ENCODE measurements around the gene AKT3. TPM values are rescaled to one million over a fixed set of nuclear protein-coding genes. Genes with fewer than 3 reads are reported as not detected.
"Not testable (repeated sequence)": the region's sequence is repeated elsewhere in the genome, so short reads cannot be mapped to it uniquely, and the experiment has no call there.

Gene AKT3
- total RNA-seq, 8 experiments from 2014 or later: 7.7 to 99.3 (median 63.8) TPM

DNA sequence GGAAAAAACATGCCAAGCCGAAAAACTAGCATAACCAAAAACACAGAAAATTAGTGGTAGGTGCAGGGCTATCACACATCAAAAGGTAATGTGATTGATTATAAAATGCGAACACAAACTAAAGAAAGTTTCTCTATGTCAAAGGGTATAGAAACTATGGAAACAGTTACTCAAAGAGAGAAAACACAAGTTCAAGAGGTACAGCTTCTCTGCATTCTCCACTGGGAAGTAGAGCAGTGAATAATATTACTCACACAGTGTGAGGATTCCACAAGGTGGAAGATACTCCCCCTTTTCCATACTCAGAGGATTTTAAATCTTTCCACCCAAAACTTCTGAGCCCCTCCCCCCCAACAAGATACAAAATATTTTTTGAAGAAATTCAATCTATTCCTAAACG, 18.6 kb downstream of the AKT3 start:
- in situ Hi-C loops (cut with MboI; ENCODE audit: low pct_unique_long_range_greater_than_20kb in 2 of 9, low sequenced_read_pairs in 9 of 9, unreplicated experiment in 9 of 9): no loop called here

DNA sequence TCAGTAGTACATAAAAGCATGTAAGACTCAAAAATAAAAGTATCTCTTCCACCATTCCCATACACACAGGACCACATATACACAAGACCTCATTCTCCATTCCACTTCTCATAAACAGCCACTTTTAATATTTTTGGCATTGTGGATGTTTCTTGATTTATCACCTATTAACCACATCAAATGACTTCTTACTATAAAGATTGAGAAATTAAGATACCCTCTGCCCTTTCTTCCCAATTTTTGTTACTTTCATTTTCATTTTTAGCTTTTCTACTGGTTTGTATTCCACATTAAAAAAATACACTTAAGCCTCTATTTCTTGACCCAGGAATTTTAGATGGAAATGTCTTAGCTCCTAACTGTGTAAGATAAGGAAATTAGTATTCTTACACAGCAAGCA, 22.8 kb downstream of the AKT3 start:
- in situ Hi-C loops (cut with MboI; ENCODE audit: low pct_unique_long_range_greater_than_20kb in 2 of 9, low sequenced_read_pairs in 9 of 9, unreplicated experiment in 9 of 9): no loop called here
- Histone ChIP-seq H3K4me1 (replicated peaks in 1 of 2) (no peaks in the 10 kb centered on the region), H3K27ac (no peak overlapping the region), H3K4me3 (no peak overlapping the region)
- ATAC-seq (replicated peaks in 6 of 8): no peak

More for the DNA sequence above, 18.6 kb downstream of the AKT3 start:
- WGBS, 10 experiments: 73 to 96% (median 87%) methylated on average over 2 to 3 of the region's 3 CpGs
- Histone ChIP-seq H3K4me1 (replicated peaks in 1 of 2) (no peaks in the 10 kb centered on the region), H3K4me3 (no peak overlapping the region), H3K27ac (no peak overlapping the region)
- no peak for ATAC-seq (replicated peaks in 6 of 8)

DNA sequence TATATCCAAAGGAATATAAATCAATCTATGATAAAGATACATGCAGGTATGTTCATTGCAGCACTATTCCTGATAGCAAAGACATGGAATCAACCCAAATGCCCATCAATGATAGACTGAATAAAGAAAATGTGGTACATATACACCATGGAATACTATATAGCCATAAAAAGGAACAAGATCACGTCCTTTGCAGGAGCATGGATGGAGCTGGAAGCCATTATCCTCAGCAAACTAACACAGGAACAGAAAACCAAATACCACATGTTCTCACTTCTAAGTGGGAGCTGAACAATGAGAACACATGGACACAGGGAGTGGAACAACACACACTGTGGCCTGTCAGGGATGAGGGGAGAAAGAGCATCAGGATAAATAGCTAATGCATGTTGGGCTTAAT, 25.1 kb downstream of the AKT3 start:
- 40 to 100% (median 100%) methylated on average over 1 of the region's 1 CpG; no CpG with 5 or more reads in 4 of the 10 experiments for WGBS, 10 experiments
- H3K4me1 ChIP-seq (replicated peaks in 1 of 2); in situ Hi-C loops (cut with MboI; ENCODE audit: low pct_unique_long_range_greater_than_20kb in 2 of 9, low sequenced_read_pairs in 9 of 9, unreplicated experiment in 9 of 9); ATAC-seq (replicated peaks in 6 of 8); H3K4me3 ChIP-seq; H3K27ac ChIP-seq: not testable (repeated sequence)

DNA sequence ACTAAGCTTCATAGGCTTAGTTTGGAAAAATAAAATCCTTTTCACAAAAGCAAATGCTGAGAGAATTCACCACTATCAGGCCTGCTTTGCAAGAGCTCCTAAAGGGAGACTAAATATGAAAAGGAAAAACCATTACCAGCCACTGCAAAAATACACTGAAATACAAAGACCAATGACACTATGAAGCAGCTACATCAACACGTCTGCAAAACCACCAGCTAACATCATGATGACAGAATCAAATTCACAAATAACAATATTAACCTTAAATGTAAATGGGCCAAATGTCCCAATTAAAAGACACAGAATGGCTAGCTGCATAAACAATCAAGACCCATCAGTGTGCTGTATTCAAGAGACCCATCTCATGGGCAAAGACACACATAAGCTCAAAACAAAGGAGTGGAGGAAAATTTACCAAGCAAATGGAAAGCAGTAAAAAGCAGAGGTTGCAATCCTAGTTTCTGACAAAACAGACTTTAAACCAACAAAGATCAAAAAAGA, 28.8 kb downstream of the AKT3 start:
- no peak overlapping the region for H3K27ac ChIP-seq
- WGBS, 10 experiments: 80 to 100% (median 86%) methylated on average over 1 of the region's 1 CpG; no CpG with 5 or more reads in 5 of the 10 experiments
- H3K4me1 ChIP-seq (replicated peaks in 1 of 2): no peaks in the 10 kb centered on the region
- in situ Hi-C loops (cut with MboI; ENCODE audit: low pct_unique_long_range_greater_than_20kb in 2 of 9, low sequenced_read_pairs in 9 of 9, unreplicated experiment in 9 of 9): no loop called here
- H3K4me3 ChIP-seq: no peak overlapping the region
- no peak for ATAC-seq (replicated peaks in 6 of 8)

DNA sequence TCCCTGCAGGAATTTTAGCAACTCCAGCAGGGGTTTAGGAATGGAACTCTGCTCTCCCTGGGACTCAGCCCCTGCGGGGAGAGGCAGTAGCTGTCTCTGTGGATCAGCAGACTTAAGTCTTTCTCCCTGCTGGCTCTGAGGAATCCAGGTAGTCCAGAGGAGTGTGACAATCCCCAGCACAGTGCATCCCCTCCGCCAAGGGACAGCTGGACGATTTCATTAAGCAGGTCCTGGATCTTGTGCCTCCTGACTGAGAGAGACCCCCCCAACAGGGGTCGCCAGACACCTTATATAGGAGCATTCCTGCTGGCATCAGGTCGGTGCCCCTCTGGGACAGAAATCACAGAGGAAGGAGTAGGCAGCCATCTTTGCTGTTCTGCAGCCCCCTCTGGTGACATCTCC, 30.6 kb downstream of the AKT3 start:
- ATAC-seq (replicated peaks in 6 of 8): no peak
- Histone ChIP-seq H3K4me1 (replicated peaks in 1 of 2) (no peaks in the 10 kb centered on the region), H3K4me3 (no peak overlapping the region), H3K27ac (no peak overlapping the region)
- in situ Hi-C loops (cut with MboI; ENCODE audit: low pct_unique_long_range_greater_than_20kb in 2 of 9, low sequenced_read_pairs in 9 of 9, unreplicated experiment in 9 of 9): no loop called here
- WGBS, 10 experiments: 67 to 100% (median 85%) methylated on average over 1 to 4 of the region's 5 CpGs; no CpG with 5 or more reads in 4 of the 10 experiments

DNA sequence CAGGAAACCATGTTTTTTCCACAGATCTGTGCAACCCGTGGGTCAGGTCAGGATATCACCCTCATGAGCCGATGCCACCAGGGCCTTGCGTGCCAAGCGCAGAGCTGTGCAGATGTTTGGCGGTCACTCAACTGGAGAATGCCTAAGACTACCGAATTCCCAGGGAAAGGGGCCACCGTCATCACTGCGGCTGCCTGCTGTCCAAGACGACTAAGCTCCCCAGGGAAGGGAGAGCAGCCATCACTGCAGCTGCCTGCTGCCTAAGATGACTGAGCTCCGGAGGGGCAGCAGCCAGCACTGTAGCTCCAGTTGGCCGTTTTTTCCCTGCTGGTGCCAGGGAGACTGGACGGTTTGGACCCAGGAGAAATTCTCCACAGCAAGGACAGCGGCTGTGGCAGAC, 31.1 kb downstream of the AKT3 start:
- no peak overlapping the region for H3K27ac ChIP-seq
- no peaks in the 10 kb centered on the region for H3K4me1 ChIP-seq (replicated peaks in 1 of 2)
- WGBS, 10 experiments: 81 to 100% (median 97%) methylated on average over 4 to 9 of the region's 13 CpGs; no CpG with 5 or more reads in 5 of the 10 experiments
- no peak overlapping the region for H3K4me3 ChIP-seq
- in situ Hi-C loops (cut with MboI; ENCODE audit: low pct_unique_long_range_greater_than_20kb in 2 of 9, low sequenced_read_pairs in 9 of 9, unreplicated experiment in 9 of 9): no loop called here
- ATAC-seq (replicated peaks in 6 of 8): no peak

DNA sequence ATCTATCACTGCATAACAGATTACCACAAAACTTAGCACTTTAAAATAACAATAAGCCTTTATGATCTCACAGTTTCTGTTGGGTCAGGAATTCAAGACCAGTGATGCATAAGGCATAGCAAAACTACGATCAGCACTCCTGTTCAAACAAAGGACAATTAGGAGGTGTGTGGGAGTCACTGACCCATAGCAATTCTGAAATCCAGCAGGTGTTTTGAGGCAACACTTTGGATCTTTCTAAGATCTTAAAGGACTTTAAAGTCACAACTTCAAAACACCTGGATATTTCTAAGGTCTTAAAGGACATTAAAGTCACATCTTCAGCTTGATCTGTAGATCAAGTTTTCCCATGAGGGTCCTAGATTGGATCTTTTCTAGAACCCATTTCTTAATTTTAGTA, 35.3 kb downstream of the AKT3 start:
- no peak for ATAC-seq (replicated peaks in 6 of 8)
- no peak overlapping the region for H3K4me3 ChIP-seq
- no peaks in the 10 kb centered on the region for H3K4me1 ChIP-seq (replicated peaks in 1 of 2)
- in situ Hi-C loops (cut with MboI; ENCODE audit: low pct_unique_long_range_greater_than_20kb in 2 of 9, low sequenced_read_pairs in 9 of 9, unreplicated experiment in 9 of 9): no loop called here
- 20 to 100% (median 40%) methylated on average over 1 of the region's 1 CpG; no CpG with 5 or more reads in 3 of the 10 experiments for WGBS, 10 experiments
- no peak overlapping the region for H3K27ac ChIP-seq

DNA sequence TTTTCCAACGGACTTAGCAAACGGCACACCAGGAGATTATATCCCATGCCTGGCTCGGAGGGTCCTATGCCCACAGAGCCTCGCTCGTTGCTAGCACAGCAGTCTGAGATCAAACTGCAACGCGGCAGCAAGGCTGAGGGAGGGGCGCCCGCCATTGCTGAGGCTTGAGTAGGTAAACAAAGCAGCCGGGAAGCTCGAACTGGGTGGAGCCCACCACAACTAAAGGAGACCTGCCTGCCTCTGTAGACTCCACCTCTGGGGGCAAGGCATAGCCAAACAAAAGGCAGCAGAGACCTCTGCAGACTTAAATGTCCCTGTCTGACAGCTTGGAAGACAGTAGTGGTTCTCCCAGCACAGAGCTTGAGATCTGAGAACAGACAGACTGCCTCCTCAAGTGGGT, 42.7 kb downstream of the AKT3 start:
- ATAC-seq (replicated peaks in 6 of 8); H3K27ac ChIP-seq; H3K4me3 ChIP-seq; H3K4me1 ChIP-seq (replicated peaks in 1 of 2); in situ Hi-C loops (cut with MboI; ENCODE audit: low pct_unique_long_range_greater_than_20kb in 2 of 9, low sequenced_read_pairs in 9 of 9, unreplicated experiment in 9 of 9): not testable (repeated sequence)
- 80 to 99% (median 97%) methylated on average over 3 to 11 of the region's 11 CpGs; no CpG with 5 or more reads in 6 of the 10 experiments for WGBS, 10 experiments

DNA sequence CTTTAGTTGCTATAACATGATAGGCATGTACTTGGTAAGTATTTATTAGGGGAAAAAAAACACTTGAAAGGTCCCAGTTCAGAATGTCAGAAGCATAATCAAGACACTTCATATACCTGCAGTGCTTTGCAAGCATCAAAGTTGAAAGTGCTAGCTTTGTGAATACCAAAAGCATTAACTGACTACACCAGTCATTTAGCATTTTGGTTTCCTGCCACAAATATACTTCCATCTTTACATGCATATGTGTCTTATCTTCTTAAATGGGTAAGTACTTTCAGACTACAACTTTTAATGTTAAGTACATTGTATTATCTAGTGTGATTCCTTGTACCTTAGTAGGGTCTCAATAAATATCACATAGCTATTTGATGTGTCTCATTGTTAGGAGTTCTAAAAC, 43.7 kb downstream of the AKT3 start:
- H3K4me1 ChIP-seq (replicated peaks in 1 of 2): no peaks in the 10 kb centered on the region
- in situ Hi-C loops (cut with MboI; ENCODE audit: low pct_unique_long_range_greater_than_20kb in 2 of 9, low sequenced_read_pairs in 9 of 9, unreplicated experiment in 9 of 9): no loop called here
- no peak for ATAC-seq (replicated peaks in 6 of 8)
- no peak overlapping the region for H3K4me3 ChIP-seq
- H3K27ac ChIP-seq: no peak overlapping the region

DNA sequence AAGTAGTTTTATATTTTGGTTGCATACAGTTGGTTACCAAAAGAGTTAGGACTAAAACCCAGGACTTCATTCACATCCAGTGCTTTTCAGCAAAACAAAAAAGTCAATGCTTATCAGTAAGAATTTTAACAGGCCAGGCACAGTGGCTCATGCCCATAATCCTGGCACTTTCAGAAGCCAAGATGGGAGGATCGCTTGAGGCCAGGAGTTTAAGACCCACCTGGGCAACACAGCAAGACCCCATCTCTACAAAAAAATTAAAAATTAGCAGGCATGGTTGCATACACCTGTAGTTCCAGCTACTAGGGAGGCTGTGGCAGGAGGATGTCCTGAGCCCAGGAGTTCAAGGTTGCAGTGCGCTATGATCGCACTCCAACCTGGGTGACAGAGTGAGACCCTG, 47.3 kb downstream of the AKT3 start:
- ATAC-seq (replicated peaks in 6 of 8): no peak
- in situ Hi-C loops (cut with MboI; ENCODE audit: low pct_unique_long_range_greater_than_20kb in 2 of 9, low sequenced_read_pairs in 9 of 9, unreplicated experiment in 9 of 9): no loop called here
- no peak overlapping the region for H3K4me3 ChIP-seq
- no peaks in the 10 kb centered on the region for H3K4me1 ChIP-seq (replicated peaks in 1 of 2)
- WGBS, 10 experiments: 76 to 100% (median 97%) methylated on average over 1 to 3 of the region's 3 CpGs; no CpG with 5 or more reads in 2 of the 10 experiments
- no peak overlapping the region for H3K27ac ChIP-seq

DNA sequence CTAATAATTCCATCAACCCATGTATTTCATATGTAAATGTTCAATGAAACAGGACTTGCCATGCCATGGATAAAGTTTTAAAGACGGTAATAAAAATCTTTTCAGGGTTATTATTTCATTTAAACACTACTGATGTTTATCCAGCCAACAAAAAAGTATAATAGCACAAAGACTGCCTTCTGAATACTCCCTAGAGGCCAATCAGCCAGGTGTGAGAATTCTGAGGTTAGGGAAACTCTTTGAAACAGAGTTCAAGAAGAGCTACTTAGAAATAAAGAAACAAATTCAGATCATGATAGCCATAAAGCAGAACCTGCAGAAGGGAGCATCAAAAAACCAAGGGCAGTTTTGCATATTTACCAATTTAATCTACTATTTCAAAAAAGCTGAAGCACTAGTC, 48.7 kb downstream of the AKT3 start:
- ATAC-seq (replicated peaks in 6 of 8): no peak
- WGBS, 10 experiments: 60 to 100% (median 96%) methylated on average over 1 of the region's 1 CpG; no CpG with 5 or more reads in 2 of the 10 experiments
- in situ Hi-C loops (cut with MboI; ENCODE audit: low pct_unique_long_range_greater_than_20kb in 2 of 9, low sequenced_read_pairs in 9 of 9, unreplicated experiment in 9 of 9): no loop called here

DNA sequence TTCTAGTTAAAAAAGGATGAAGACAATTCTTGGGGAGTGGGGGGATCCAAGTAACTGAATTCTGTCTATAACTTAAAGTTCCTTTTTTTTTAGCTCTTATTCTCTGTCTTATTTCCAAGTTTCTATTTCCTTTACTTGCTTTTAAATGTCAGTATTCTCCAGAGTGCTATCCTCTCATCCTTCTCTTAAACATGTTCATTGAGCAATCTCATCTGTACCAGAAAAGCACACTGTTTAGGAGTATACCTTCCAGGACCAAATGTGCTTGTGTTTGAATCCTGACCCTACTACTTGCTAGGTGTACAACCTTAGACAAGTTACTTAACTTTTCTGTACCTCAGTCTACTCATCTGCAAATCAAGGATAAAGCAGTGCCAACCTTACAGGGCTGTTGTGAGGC, 50.1 kb downstream of the AKT3 start:
- no peak for ATAC-seq (replicated peaks in 6 of 8)
- in situ Hi-C loops (cut with MboI; ENCODE audit: low pct_unique_long_range_greater_than_20kb in 2 of 9, low sequenced_read_pairs in 9 of 9, unreplicated experiment in 9 of 9): no loop called here
- no peak overlapping the region for H3K4me3 ChIP-seq
- no peak overlapping the region for H3K27ac ChIP-seq
- no peaks in the 10 kb centered on the region for H3K4me1 ChIP-seq (replicated peaks in 1 of 2)

More for the DNA sequence above, 48.7 kb downstream of the AKT3 start:
- Histone ChIP-seq H3K27ac (no peak overlapping the region), H3K4me3 (no peak overlapping the region), H3K4me1 (replicated peaks in 1 of 2) (no peaks in the 10 kb centered on the region)

DNA sequence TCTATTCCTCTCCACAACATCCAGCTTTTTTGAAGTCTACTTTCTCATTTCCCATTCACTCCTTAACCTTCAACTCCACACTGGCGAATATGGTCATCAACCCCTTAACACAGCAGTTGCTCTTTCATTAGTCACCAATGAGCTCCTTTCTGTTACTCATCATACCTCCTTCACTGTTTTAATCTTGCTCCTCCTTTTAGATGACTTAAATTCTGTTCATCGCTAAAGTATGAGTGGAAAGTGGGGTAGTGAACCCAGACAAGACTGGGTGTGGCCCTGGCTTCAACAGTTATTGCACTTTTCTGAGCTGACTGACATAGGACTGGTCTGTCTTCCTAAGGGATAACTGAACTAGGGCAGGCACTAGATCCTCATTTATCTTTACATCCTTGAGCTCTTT, 51.3 kb downstream of the AKT3 start:
- no peak overlapping the region for H3K27ac ChIP-seq
- in situ Hi-C loops (cut with MboI; ENCODE audit: low pct_unique_long_range_greater_than_20kb in 2 of 9, low sequenced_read_pairs in 9 of 9, unreplicated experiment in 9 of 9): no loop called here
- no peak overlapping the region for H3K4me3 ChIP-seq
- 13 to 100% (median 92%) methylated on average over 1 to 2 of the region's 2 CpGs for WGBS, 10 experiments
- no peaks in the 10 kb centered on the region for H3K4me1 ChIP-seq (replicated peaks in 1 of 2)
- peak in 2 of 8 experiments; percentile 41 to 60 for ATAC-seq (replicated peaks in 6 of 8)

DNA sequence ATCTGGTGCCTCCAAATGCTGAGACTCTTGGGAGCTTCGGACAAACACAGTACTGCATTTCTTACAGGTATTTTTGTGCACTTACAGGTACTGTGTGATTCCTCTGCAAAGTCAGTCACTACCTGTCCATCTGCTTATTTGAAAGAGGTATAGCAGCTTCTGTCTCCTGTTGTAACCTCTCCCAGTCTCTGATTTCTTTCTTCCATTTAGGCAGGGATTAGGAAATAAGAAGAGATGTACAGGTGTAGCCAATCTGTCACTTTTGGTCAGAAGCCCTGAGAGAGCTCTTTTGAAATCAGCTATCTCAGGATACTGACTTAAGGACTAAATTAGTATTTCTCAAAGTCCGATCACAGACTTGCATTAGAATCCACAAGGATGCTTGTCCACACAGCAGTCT, 54.0 kb downstream of the AKT3 start:
- 83 to 100% (median 100%) methylated on average over 1 to 2 of the region's 2 CpGs; no CpG with 5 or more reads in 1 of the 10 experiments for WGBS, 10 experiments
- H3K4me3 ChIP-seq: no peak overlapping the region
- no peak overlapping the region for H3K27ac ChIP-seq
- no peaks in the 10 kb centered on the region for H3K4me1 ChIP-seq (replicated peaks in 1 of 2)
- no peak for ATAC-seq (replicated peaks in 6 of 8)
- in situ Hi-C loops (cut with MboI; ENCODE audit: low pct_unique_long_range_greater_than_20kb in 2 of 9, low sequenced_read_pairs in 9 of 9, unreplicated experiment in 9 of 9): no loop called here

Data from motor neuron (in vitro differentiated cells).